BE2C (cell line): Measurements from ENCODE around the gene SPACA6.

Experiments used
- DNase-seq: peaks from one replicate; pipeline ENCODE4 v3.0.0-alpha.2; 2020
- H3K27me3 ChIP-seq: fragments of 250-450 bp; sonication (Bioruptor Pico); 2 replicates; pipeline ENCODE4 v1.5.1; 2020; ENCODE audit warnings: mild to moderate bottlenecking
- H3K36me3 ChIP-seq: fragments of 250-450 bp; sonication (Bioruptor Pico); 2 replicates; pipeline ENCODE4 v1.5.1; 2020; ENCODE audit warnings: mild to moderate bottlenecking
- H3K4me1 ChIP-seq: fragments of 250-450 bp; sonication (Bioruptor Pico); 2 replicates; pipeline ENCODE4 v1.5.1; 2020
- H3K4me3 ChIP-seq: 2 replicates; pipeline ENCODE4 v1.5.1; 2011; ENCODE audit warnings: low read depth, low read length
- H3K9me3 ChIP-seq: fragments of 250-450 bp; sonication (Bioruptor Pico); 2 replicates; pipeline ENCODE4 v1.5.1; 2020
- TF ChIP-seq, protein P1 (sequence below): IDR thresholded peaks from 2 replicates; pipeline ENCODE4 v1.5.1; 2012; ENCODE audit warnings: mild to moderate bottlenecking, low read depth, low read length

The SPACA6 gene

DNA sequence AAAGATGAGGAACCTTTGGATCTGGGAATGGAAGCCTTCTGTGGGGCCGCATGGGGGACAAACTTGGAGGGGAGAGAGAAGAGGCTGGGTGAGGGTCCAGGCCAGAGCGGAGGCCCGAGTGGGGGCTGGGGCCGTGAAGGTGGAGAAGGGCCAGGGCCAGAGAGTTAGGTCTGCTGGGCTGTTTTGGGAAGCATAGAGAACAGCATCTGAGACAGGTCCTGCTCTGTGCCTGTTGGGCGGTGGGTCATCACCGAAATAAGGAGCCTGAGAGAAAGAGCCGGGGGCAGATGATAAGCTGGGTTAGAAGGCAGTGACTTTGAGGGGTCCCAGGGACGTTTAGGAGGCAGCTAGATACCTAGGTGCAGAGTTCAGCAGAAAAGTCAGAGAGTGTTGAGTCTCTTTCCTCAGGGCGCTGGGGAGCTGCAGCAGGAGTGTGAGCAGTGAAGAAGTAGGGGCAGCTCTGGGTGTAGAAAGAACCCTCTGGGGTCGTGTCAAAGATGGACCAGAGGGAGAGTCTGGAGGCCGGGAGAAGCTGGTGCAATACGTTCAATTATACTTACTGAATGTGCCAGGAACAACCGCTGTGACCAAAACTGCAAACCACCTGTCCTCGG is 2.7 kb downstream of the SPACA6 start:
- no peaks in the 10 kb centered on the region for H3K27me3 ChIP-seq
- TF ChIP-seq, protein P1, sequence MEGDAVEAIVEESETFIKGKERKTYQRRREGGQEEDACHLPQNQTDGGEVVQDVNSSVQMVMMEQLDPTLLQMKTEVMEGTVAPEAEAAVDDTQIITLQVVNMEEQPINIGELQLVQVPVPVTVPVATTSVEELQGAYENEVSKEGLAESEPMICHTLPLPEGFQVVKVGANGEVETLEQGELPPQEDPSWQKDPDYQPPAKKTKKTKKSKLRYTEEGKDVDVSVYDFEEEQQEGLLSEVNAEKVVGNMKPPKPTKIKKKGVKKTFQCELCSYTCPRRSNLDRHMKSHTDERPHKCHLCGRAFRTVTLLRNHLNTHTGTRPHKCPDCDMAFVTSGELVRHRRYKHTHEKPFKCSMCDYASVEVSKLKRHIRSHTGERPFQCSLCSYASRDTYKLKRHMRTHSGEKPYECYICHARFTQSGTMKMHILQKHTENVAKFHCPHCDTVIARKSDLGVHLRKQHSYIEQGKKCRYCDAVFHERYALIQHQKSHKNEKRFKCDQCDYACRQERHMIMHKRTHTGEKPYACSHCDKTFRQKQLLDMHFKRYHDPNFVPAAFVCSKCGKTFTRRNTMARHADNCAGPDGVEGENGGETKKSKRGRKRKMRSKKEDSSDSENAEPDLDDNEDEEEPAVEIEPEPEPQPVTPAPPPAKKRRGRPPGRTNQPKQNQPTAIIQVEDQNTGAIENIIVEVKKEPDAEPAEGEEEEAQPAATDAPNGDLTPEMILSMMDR, result no peak
- peaks cover 66% of the 10 kb centered on the region for H3K36me3 ChIP-seq
- H3K9me3 ChIP-seq, result no peaks in the 10 kb centered on the region
- H3K4me1 ChIP-seq, result no peaks in the 10 kb centered on the region
- DNase-seq, result no peak
- H3K4me3 ChIP-seq, result no peak overlapping the region

DNA sequence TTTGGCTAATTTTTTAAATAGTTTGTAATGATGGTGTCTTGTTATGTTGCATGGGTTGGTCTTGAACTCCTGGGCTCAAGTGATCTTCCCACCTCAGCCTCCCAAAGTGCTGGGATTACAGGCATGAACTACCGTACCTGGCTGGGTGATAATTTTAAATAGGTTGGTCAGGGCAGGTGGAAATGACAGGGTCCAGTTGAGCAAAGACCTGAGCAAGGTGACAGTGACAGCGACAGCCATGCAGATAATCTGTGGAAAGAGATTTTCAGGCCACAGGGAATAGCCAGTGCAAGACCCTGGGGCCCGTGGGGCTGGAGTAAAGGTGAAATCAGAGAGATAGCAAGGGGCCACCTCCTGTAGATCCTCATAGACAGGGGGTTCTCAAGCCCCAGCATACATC is 3.5 kb downstream of the SPACA6 start:
- no peaks in the 10 kb centered on the region for H3K27me3 ChIP-seq
- H3K4me1 ChIP-seq, result no peaks in the 10 kb centered on the region
- no peak for DNase-seq
- TF ChIP-seq, protein P1, result no peak
- H3K36me3 ChIP-seq, result peaks cover 71% of the 10 kb centered on the region
- no peak overlapping the region for H3K4me3 ChIP-seq
- H3K9me3 ChIP-seq, result no peaks in the 10 kb centered on the region

DNA sequence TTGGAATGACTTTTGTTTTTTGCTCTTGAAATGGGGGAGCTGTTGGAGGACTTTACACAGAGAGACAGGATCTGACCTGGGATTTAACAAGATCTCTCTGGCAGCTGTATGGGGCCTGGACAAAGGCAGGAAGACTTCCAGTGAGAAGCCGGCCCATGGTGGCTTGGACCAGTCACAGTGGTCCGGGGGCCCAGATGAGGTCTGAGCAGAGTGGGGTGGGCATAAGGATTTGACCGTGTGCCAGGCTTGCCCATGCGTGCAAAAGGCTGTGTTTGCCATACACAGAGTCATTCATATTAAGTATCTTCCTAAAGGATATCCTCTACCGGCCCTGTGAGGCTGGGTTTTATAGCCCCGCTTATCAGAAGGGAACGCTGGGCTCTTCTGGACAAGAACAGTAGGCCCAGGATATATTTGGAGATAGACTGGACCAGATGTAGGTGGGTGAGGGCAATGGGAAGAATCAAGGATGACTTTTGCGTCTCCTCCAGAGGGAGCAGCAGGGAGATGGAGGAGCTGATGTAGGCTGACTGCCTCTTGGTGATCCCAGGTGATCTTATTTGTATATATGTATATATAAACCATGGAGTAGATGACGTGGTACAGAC is 4.1 kb downstream of the SPACA6 start:
- H3K36me3 ChIP-seq, result peaks cover 76% of the 10 kb centered on the region
- TF ChIP-seq, protein P1, result no peak
- DNase-seq, result no peak

DNA sequence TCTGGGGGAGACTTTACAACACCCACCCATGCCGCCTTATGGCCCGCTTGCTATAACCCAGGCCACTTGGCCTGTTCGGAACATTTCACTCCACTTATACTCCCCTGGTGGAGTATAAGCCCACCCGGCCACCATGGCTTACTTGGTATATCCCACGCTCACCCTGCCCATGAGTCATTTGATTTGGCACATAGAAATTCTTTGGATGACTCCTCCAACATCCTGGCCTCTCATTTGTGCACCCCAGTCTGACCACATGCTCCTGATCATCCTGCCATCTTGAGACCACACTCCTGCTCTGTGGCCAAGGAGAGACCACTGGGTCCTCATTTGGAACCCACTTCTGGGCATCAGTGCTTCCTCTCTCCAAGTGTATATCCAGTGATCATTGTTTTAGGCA is 5.2 kb downstream of the SPACA6 start:
- Histone ChIP-seq H3K36me3 (peaks cover 67% of the 10 kb centered on the region), H3K27me3 (no peaks in the 10 kb centered on the region)

More for the DNA sequence above, 4.1 kb downstream of the SPACA6 start:
- Histone ChIP-seq H3K4me1 (no peaks in the 10 kb centered on the region), H3K4me3 (no peak overlapping the region), H3K27me3 (no peaks in the 10 kb centered on the region), H3K9me3 (no peaks in the 10 kb centered on the region)

DNA sequence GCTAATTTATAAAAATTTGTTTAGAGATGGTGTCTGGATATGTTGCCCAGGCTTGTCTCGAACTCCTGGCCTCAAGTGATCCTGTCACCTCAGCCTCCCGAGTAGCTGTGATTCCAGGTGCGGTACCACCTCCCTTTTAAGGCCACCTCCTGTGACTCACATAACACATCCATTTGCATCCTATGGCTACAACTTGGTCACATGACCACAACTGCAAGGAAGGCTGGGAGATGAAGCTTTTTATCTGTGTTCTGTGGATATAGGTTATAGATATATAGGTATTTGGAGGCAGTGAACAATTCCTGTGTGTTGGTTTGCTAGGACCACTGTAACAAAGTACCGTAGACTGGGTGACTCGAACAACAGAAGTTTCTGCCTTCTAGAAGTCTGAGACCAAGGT is 6.0 kb downstream of the SPACA6 start:
- no peak for DNase-seq

More for the DNA sequence above, 5.2 kb downstream of the SPACA6 start:
- DNase-seq, result no peak
- H3K4me3 ChIP-seq, result no peak overlapping the region
- no peaks in the 10 kb centered on the region for H3K4me1 ChIP-seq
- TF ChIP-seq, protein P1, result no peak
- H3K9me3 ChIP-seq, result no peaks in the 10 kb centered on the region

More for the DNA sequence above, 6.0 kb downstream of the SPACA6 start:
- peaks cover 60% of the 10 kb centered on the region for H3K36me3 ChIP-seq
- H3K4me3 ChIP-seq, result no peak overlapping the region
- no peaks in the 10 kb centered on the region for H3K27me3 ChIP-seq
- no peaks in the 10 kb centered on the region for H3K4me1 ChIP-seq
- H3K9me3 ChIP-seq, result no peaks in the 10 kb centered on the region
- TF ChIP-seq, protein P1, result no peak
